Measurements from ENCODE around the gene NKX2-2. TPM values are rescaled to one million over a fixed set of nuclear protein-coding genes. Genes with fewer than 3 reads are reported as not detected.
"Not testable (repeated sequence)": the region's sequence is repeated elsewhere in the genome, so short reads cannot be mapped to it uniquely, and the experiment has no call there.

The NKX2-2 gene
- total RNA-seq, 6 donors from 2014 or later = not detected

DNA sequence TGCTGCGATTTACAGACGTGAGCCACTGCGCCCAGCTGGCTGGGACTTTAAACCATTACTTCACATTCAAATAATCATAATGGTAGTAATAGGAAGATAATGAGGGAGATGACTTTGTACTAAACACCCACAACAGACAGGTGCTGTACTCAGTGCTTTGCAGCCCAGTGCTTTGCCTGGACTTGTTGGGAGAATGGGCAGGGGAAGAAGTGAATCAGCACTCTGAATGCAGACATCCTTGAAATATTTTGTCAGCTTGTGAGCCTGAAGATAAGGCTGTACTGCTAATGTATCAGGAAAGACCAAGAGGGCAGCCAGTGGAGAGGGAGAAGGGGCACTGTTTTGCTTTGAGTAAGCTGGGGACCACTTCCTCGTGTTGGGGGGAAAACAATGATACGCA is 17.4 kb downstream of the NKX2-2 start:
- H3K27ac ChIP-seq = no peak overlapping the region
- no peak for DNase-seq
- H3K4me3 ChIP-seq = no peak overlapping the region
- no peaks in the 10 kb centered on the region for H3K27me3 ChIP-seq
- ATAC-seq (ENCODE audit: low FRiP score in 2 of 2) = no peak
- no peaks in the 10 kb centered on the region for H3K36me3 ChIP-seq
- WGBS, 2 donors = 80 to 89% methylated on average over 5 of the region's 5 CpGs
- no peak for TF ChIP-seq CTCF (IDR thresholded peaks at IDR 0.05)
- no peak for TF ChIP-seq EP300 (IDR thresholded peaks at IDR 0.05)
- TF ChIP-seq POLR2A (IDR thresholded peaks at IDR 0.05) = no peak
- no peak for TF ChIP-seq POLR2AphosphoS5 (IDR thresholded peaks at IDR 0.05)
- no peaks in the 10 kb centered on the region for H3K9me3 ChIP-seq
- no peaks in the 10 kb centered on the region for H3K4me1 ChIP-seq

GRCh38 chr20:21493049-21493448 is 20.8 kb downstream of the NKX2-2 start:
- no peaks in the 10 kb centered on the region for H3K36me3 ChIP-seq
- no peak for ATAC-seq (ENCODE audit: low FRiP score in 2 of 2)
- 89 to 93% methylated on average over 6 of the region's 6 CpGs for WGBS, 2 donors
- no peak overlapping the region for H3K27ac ChIP-seq
- DNase-seq = no peak
- H3K27me3 ChIP-seq = no peaks in the 10 kb centered on the region
- no peaks in the 10 kb centered on the region for H3K9me3 ChIP-seq
- TF ChIP-seq POLR2A (IDR thresholded peaks at IDR 0.05) = no peak
- TF ChIP-seq EP300 (IDR thresholded peaks at IDR 0.05) = no peak
- no peaks in the 10 kb centered on the region for H3K4me1 ChIP-seq
- H3K4me3 ChIP-seq = no peak overlapping the region

GRCh38 chr20:21490105-21490504 is 23.8 kb downstream of the NKX2-2 start:
- no peaks in the 10 kb centered on the region for H3K4me1 ChIP-seq
- DNase-seq (no peak), ATAC-seq (ENCODE audit: low FRiP score in 2 of 2) (no peak)
- no peaks in the 10 kb centered on the region for H3K27me3 ChIP-seq
- no peak for TF ChIP-seq POLR2AphosphoS5 (IDR thresholded peaks at IDR 0.05)
- H3K36me3 ChIP-seq = no peaks in the 10 kb centered on the region
- whole genome bisulfite sequencing, 2 donors = 23 to 29% methylated on average over 2 of the region's 2 CpGs
- H3K4me3 ChIP-seq = no peak overlapping the region
- H3K27ac ChIP-seq = no peak overlapping the region
- peaks cover 0 to 3% (median 0%) of the 10 kb centered on the region in 4 donors for H3K9me3 ChIP-seq

- H3K27ac ChIP-seq; H3K36me3 ChIP-seq; H3K9me3 ChIP-seq; H3K27me3 ChIP-seq; DNase-seq; H3K4me1 ChIP-seq; ATAC-seq (ENCODE audit: low FRiP score in 2 of 2); H3K4me3 ChIP-seq: not testable (repeated sequence)
- 96 to 97% methylated on average over 2 of the region's 2 CpGs for WGBS, 2 donors
These were observed 33.7 kb downstream of the NKX2-2 start for GRCh38 chr20:21480144-21480543.

- no peaks in the 10 kb centered on the region for H3K4me1 ChIP-seq
- H3K9me3 ChIP-seq = no peaks in the 10 kb centered on the region
- no peaks in the 10 kb centered on the region for H3K27me3 ChIP-seq
- H3K4me3 ChIP-seq = no peak overlapping the region
- H3K36me3 ChIP-seq = no peaks in the 10 kb centered on the region
- no peak for DNase-seq
- H3K27ac ChIP-seq = no peak overlapping the region
- no peak for TF ChIP-seq EP300 (IDR thresholded peaks at IDR 0.05)
- ATAC-seq (ENCODE audit: low FRiP score in 2 of 2) = no peak
These were observed 48.1 kb downstream of the NKX2-2 start for GRCh38 chr20:21465799-21466198.

DNA sequence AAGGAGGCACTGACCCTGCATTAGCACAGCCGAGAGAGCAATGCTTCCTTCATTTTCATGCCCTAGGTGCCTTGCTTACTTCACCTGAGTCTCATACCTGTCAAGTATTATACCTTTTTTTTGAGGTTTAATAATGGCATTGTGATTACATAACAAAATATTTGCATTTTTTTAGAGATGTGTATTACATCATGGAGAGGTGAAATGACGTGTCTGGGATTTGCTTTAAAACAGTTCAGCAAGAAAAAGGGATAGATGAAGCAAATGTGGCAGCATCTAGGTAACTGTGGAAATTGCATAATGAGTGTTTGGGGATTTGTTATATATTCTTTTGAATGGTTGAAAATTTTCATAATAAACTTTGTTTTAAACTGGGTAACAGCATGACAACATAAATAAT is 48.9 kb downstream of the NKX2-2 start:
- DNase-seq = no peak
- Histone ChIP-seq H3K36me3 (no peaks in the 10 kb centered on the region), H3K27me3 (no peaks in the 10 kb centered on the region), H3K4me1 (no peaks in the 10 kb centered on the region), H3K9me3 (no peaks in the 10 kb centered on the region), H3K4me3 (no peak overlapping the region), H3K27ac (no peak overlapping the region)
- no peak for ATAC-seq (ENCODE audit: low FRiP score in 2 of 2)
- TF ChIP-seq POLR2A (IDR thresholded peaks at IDR 0.05) = no peak
- no peak for TF ChIP-seq CTCF (IDR thresholded peaks at IDR 0.05)
- no peak for TF ChIP-seq EP300 (IDR thresholded peaks at IDR 0.05)
- WGBS, 2 donors = 76 to 79% methylated on average over 2 of the region's 2 CpGs

Other genes with a start within 250 kb of the NKX2-2 start
- gene XRN2, start 210.7 kb downstream of the NKX2-2 start, total RNA-seq = 10 to 100 TPM; 38.3 to 70.5 (median 55.0) TPM
- gene NKX2-4, start 116.5 kb downstream of the NKX2-2 start, total RNA-seq = not detected
- gene PAX1, start 191.6 kb upstream of the NKX2-2 start, total RNA-seq = under 1 TPM in 1 of 6 donors, not detected in 5; 0.69 TPM